Measurements from ENCODE around the gene CDCA3. TPM values are rescaled to one million over a fixed set of nuclear protein-coding genes. Genes with fewer than 3 reads are reported as not detected.

The CDCA3 gene
- total and polyA plus RNA-seq, 2 experiments from 2014 or later: 47.4 to 75.6 TPM

DNA sequence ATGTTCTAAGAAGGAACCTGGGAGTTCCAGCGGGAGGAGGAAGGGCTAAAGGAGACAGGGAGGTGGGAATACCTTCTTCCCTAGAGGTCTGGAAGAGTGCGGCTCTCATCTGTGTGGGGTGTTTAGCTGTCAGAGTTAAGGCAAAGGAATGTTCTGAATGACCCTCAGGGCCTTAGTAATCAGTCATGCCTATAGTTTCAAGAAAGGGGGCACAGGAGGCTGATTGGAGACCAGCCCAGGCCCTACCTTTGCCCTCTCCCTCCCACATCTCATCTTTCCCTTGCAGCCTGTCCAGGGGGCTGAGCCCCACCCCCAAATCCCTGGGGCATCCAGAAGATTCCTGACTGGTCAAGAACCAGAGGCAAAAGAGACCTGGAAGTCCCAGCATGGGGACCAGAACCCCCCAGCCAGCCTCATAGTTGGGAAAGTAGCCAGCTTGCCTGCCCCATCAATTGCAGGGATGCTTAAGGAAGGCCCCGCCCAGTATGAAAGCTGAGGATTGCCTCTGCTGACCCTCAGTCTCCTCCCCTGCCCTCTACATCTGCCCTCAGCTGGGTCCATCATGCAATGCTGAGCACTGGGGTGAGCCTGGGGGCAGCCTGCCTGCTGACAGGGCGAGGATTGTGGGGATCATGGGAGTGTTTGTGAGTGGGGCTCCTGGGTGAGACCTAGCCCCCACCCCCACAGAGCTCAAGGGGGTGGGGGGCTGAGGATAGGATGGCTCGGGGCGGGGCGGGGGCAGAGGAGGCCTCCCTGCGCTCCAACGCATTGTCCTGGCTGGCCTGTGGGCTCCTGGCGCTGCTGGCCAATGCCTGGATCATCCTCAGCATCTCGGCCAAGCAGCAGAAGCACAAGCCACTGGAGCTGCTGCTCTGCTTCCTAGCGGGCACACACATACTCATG lies 27.7 kb downstream of the CDCA3 start (continued):
- no peak for TF ChIP-seq JUNB (IDR thresholded peaks at IDR 0.05; ENCODE audit: unreplicated experiment)
- TF ChIP-seq, protein P1, sequence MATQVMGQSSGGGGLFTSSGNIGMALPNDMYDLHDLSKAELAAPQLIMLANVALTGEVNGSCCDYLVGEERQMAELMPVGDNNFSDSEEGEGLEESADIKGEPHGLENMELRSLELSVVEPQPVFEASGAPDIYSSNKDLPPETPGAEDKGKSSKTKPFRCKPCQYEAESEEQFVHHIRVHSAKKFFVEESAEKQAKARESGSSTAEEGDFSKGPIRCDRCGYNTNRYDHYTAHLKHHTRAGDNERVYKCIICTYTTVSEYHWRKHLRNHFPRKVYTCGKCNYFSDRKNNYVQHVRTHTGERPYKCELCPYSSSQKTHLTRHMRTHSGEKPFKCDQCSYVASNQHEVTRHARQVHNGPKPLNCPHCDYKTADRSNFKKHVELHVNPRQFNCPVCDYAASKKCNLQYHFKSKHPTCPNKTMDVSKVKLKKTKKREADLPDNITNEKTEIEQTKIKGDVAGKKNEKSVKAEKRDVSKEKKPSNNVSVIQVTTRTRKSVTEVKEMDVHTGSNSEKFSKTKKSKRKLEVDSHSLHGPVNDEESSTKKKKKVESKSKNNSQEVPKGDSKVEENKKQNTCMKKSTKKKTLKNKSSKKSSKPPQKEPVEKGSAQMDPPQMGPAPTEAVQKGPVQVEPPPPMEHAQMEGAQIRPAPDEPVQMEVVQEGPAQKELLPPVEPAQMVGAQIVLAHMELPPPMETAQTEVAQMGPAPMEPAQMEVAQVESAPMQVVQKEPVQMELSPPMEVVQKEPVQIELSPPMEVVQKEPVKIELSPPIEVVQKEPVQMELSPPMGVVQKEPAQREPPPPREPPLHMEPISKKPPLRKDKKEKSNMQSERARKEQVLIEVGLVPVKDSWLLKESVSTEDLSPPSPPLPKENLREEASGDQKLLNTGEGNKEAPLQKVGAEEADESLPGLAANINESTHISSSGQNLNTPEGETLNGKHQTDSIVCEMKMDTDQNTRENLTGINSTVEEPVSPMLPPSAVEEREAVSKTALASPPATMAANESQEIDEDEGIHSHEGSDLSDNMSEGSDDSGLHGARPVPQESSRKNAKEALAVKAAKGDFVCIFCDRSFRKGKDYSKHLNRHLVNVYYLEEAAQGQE (IDR thresholded peaks at IDR 0.05; ENCODE audit: unreplicated experiment): no peak

DNA sequence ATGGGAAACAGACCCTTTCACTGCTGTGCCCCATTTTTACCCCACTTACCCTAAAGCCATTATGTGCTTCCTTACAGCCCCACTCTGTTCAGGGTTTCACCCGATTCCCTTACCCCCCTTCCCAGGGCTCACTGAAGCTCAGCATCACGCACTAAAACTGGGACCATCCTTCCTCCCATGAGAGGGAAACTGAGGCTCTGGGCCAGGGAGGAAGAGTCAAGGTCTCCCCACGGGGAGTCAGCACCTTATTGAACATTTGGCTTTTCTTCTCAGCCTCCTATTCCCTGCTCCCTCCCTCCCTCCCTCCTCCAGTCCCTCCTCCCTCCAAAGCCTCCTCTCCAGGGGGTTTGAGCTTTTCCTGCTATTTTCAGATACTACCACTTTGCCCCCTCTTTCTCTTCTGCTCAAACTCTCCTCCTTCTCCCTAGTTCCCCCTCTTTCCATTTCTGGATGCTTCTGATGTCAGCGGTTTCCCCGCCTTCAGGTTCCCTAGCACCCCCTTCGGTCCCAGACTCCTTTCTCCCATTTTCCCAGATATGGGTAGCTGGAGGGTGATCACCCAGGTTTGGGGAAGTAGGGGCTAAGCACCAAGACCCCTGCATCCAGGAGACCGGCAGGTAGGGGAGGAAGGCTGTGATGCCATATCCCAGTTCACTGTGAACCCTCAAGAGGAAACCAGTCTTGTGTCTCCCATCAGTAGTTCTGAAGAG lies 28.5 kb downstream of the CDCA3 start:
- no peaks in the 10 kb centered on the region for H4K20me1 ChIP-seq (replicated peaks; ENCODE audit: insufficient read depth)
- ATAC-seq (no peak), DNase-seq (ENCODE audit: low spot score) (no peak)
- no peak overlapping the region for H3K27ac ChIP-seq (ENCODE audit: low read depth)
- H3K36me3 ChIP-seq (ENCODE audit: insufficient read depth): no peaks in the 10 kb centered on the region
- peaks cover 59% of the 10 kb centered on the region for H3K4me1 ChIP-seq (ENCODE audit: insufficient read depth)
- Mint-ChIP-seq H3K36me3 (ENCODE audit: low read depth) (peaks cover 7% of the 10 kb centered on the region; the same call in 2 of the 3 replicates), H3K4me3 (peak overlapping the region; percentile 81), H3K9me3 (no peaks in the 10 kb centered on the region), H3K27me3 (ENCODE audit: insufficient read depth, low read depth, poor library complexity) (peaks cover 39% of the 10 kb centered on the region), H3K4me1 (peaks cover 77% of the 10 kb centered on the region), H3K27ac (no peak overlapping the region)
- peaks cover 21% of the 10 kb centered on the region for H3F3A ChIP-seq (replicated peaks; ENCODE audit: low read depth)
- H3K4me3 ChIP-seq: peak overlapping the region; percentile 76
- H3K27me3 ChIP-seq (ENCODE audit: insufficient read depth): peaks cover 57% of the 10 kb centered on the region
- H3K79me2 ChIP-seq (replicated peaks; ENCODE audit: insufficient read depth): no peaks in the 10 kb centered on the region
- H2AFZ ChIP-seq: no peak overlapping the region
- no peaks in the 10 kb centered on the region for H3K9me2 ChIP-seq (ENCODE audit: insufficient read depth)
- H3K4me2 ChIP-seq: peak overlapping the region; percentile 94
- TF ChIP-seq, protein P2, sequence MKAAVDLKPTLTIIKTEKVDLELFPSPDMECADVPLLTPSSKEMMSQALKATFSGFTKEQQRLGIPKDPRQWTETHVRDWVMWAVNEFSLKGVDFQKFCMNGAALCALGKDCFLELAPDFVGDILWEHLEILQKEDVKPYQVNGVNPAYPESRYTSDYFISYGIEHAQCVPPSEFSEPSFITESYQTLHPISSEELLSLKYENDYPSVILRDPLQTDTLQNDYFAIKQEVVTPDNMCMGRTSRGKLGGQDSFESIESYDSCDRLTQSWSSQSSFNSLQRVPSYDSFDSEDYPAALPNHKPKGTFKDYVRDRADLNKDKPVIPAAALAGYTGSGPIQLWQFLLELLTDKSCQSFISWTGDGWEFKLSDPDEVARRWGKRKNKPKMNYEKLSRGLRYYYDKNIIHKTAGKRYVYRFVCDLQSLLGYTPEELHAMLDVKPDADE (IDR thresholded peaks at IDR 0.05): no peak
- no peak for TF ChIP-seq ZNF114 (CRISPR knock-in tag; IDR thresholded peaks at IDR 0.05)
- TF ChIP-seq, protein P3, sequence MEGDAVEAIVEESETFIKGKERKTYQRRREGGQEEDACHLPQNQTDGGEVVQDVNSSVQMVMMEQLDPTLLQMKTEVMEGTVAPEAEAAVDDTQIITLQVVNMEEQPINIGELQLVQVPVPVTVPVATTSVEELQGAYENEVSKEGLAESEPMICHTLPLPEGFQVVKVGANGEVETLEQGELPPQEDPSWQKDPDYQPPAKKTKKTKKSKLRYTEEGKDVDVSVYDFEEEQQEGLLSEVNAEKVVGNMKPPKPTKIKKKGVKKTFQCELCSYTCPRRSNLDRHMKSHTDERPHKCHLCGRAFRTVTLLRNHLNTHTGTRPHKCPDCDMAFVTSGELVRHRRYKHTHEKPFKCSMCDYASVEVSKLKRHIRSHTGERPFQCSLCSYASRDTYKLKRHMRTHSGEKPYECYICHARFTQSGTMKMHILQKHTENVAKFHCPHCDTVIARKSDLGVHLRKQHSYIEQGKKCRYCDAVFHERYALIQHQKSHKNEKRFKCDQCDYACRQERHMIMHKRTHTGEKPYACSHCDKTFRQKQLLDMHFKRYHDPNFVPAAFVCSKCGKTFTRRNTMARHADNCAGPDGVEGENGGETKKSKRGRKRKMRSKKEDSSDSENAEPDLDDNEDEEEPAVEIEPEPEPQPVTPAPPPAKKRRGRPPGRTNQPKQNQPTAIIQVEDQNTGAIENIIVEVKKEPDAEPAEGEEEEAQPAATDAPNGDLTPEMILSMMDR (conservative IDR thresholded peaks at IDR 0.05; ENCODE audit: low read depth in 2 of 2): no peak
- no peak for TF ChIP-seq JUNB (IDR thresholded peaks at IDR 0.05; ENCODE audit: unreplicated experiment)
- no peak for TF ChIP-seq POLR2AphosphoS5 (IDR thresholded peaks at IDR 0.05; ENCODE audit: low read depth)
- TF ChIP-seq ZNF331 (CRISPR knock-in tag; IDR thresholded peaks at IDR 0.05; ENCODE audit: low read depth): no peak
- TF ChIP-seq, protein P1 (IDR thresholded peaks at IDR 0.05; ENCODE audit: unreplicated experiment): no peak
- TF ChIP-seq STAT1 (IDR thresholded peaks at IDR 0.05; ENCODE audit: unreplicated experiment): no peak
- TF ChIP-seq CREB1 (CRISPR knock-in tag; IDR thresholded peaks at IDR 0.05; ENCODE audit: low read depth): no peak
- TF ChIP-seq NANOG (IDR thresholded peaks at IDR 0.05; ENCODE audit: borderline replicate concordance): no peak

All from GM23338 (cell line).